ENCODE data around the gene DSCAML1. TPM values are rescaled to one million over a fixed set of nuclear protein-coding genes. Genes with fewer than 3 reads are reported as not detected.

The DSCAML1 gene
- total RNA-seq, 4 donors from 2014 or later = 2.9 to 5.8 (median 3.3) TPM

- H3K9me3 ChIP-seq = no peaks in the 10 kb centered on the region
- intact Hi-C loops (cut with DNase I; ENCODE audit: low total_unique reads) = no loop called here
- in situ Hi-C loops (cut with MboI; ENCODE audit: low pct_ligation_motif_present in 1 of 4, low pct_unique_long_range_greater_than_20kb in 1 of 4, low sequenced_read_pairs in 3 of 4) = no loop called here
- H3K4me1 ChIP-seq = no peaks in the 10 kb centered on the region
- no peaks in the 10 kb centered on the region for H3K27me3 ChIP-seq
- WGBS, 2 donors (ENCODE audit: low coverage in 1 of 2) = 61 to 100% methylated on average over 1 to 3 of the region's 3 CpGs
- no peaks in the 10 kb centered on the region for H3K36me3 ChIP-seq
- H3K27ac ChIP-seq = no peak overlapping the region
- H3K4me3 ChIP-seq = no peak overlapping the region
- TF ChIP-seq EP300 (IDR thresholded peaks at IDR 0.05; ENCODE audit: low read depth) = no peak
- TF ChIP-seq CTCF (IDR thresholded peaks at IDR 0.05) = no peak
- no peak for TF ChIP-seq POLR2A (IDR thresholded peaks at IDR 0.05)
- TF ChIP-seq POLR2AphosphoS5 (IDR thresholded peaks at IDR 0.05) = no peak
- no peak for DNase-seq
Observed at GRCh38 chr11:117520201-117520600, 276.8 kb downstream of the DSCAML1 start.

GRCh38 chr11:117519590-117519989, 277.4 kb downstream of the DSCAML1 start:
- Histone ChIP-seq H3K9me3 (no peaks in the 10 kb centered on the region), H3K4me3 (no peak overlapping the region), H3K4me1 (no peaks in the 10 kb centered on the region), H3K27me3 (no peaks in the 10 kb centered on the region), H3K36me3 (no peaks in the 10 kb centered on the region), H3K27ac (no peak overlapping the region)
- 49 to 68% methylated on average over 3 to 4 of the region's 4 CpGs for WGBS, 2 donors (ENCODE audit: low coverage in 1 of 2)
- DNase-seq = no peak
- in situ Hi-C loops (cut with MboI; ENCODE audit: low pct_ligation_motif_present in 1 of 4, low pct_unique_long_range_greater_than_20kb in 1 of 4, low sequenced_read_pairs in 3 of 4) (no loop called here), intact Hi-C loops (cut with DNase I; ENCODE audit: low total_unique reads) (no loop called here)
- TF ChIP-seq CTCF (IDR thresholded peaks at IDR 0.05) (no peak), POLR2A (IDR thresholded peaks at IDR 0.05) (no peak), POLR2AphosphoS5 (IDR thresholded peaks at IDR 0.05) (no peak), EP300 (IDR thresholded peaks at IDR 0.05; ENCODE audit: low read depth) (no peak)

- H3K4me1 ChIP-seq = no peaks in the 10 kb centered on the region
- intact Hi-C loops (cut with DNase I; ENCODE audit: low total_unique reads) (no loop called here), in situ Hi-C loops (cut with MboI; ENCODE audit: low pct_ligation_motif_present in 1 of 4, low pct_unique_long_range_greater_than_20kb in 1 of 4, low sequenced_read_pairs in 3 of 4) (no loop called here)
- no peaks in the 10 kb centered on the region for H3K9me3 ChIP-seq
- no peaks in the 10 kb centered on the region for H3K36me3 ChIP-seq
- H3K27ac ChIP-seq = no peak overlapping the region
- no peak for TF ChIP-seq EP300 (IDR thresholded peaks at IDR 0.05; ENCODE audit: low read depth)
- no peak for TF ChIP-seq POLR2AphosphoS5 (IDR thresholded peaks at IDR 0.05)
- TF ChIP-seq CTCF (IDR thresholded peaks at IDR 0.05) = no peak
- no peak for DNase-seq
- H3K4me3 ChIP-seq = no peak overlapping the region
- 40 to 70% methylated on average over 1 to 9 of the region's 9 CpGs for WGBS, 2 donors (ENCODE audit: low coverage in 1 of 2)
- H3K27me3 ChIP-seq = no peaks in the 10 kb centered on the region
Observed at GRCh38 chr11:117519170-117519569, 277.8 kb downstream of the DSCAML1 start.

GRCh38 chr11:117518455-117518854, 278.6 kb downstream of the DSCAML1 start:
- no peaks in the 10 kb centered on the region for H3K4me1 ChIP-seq
- no peak overlapping the region for H3K4me3 ChIP-seq
- no peak for TF ChIP-seq CTCF (IDR thresholded peaks at IDR 0.05)
- TF ChIP-seq POLR2AphosphoS5 (IDR thresholded peaks at IDR 0.05) = no peak
- TF ChIP-seq EP300 (IDR thresholded peaks at IDR 0.05; ENCODE audit: low read depth) = no peak
- TF ChIP-seq POLR2A (IDR thresholded peaks at IDR 0.05) = no peak
- in situ Hi-C loops (cut with MboI; ENCODE audit: low pct_ligation_motif_present in 1 of 4, low pct_unique_long_range_greater_than_20kb in 1 of 4, low sequenced_read_pairs in 3 of 4) = no loop called here
- no peaks in the 10 kb centered on the region for H3K36me3 ChIP-seq
- DNase-seq = no peak
- H3K27ac ChIP-seq = no peak overlapping the region
- H3K27me3 ChIP-seq = no peaks in the 10 kb centered on the region
- WGBS, 2 donors (ENCODE audit: low coverage in 1 of 2) = 87 to 96% methylated on average over 3 to 30 of the region's 30 CpGs
- intact Hi-C loops (cut with DNase I; ENCODE audit: low total_unique reads) = no loop called here
- H3K9me3 ChIP-seq = no peaks in the 10 kb centered on the region
